ENCODE results near the gene PNPLA7.
A peak's percentile ranks its signal among the peaks of the same experiment; 100 is the strongest.
"Not testable (repeated sequence)": the region's sequence is repeated elsewhere in the genome, so short reads cannot be mapped to it uniquely, and the experiment has no call there.

The PNPLA7 gene

GRCh38 chr9:137536594-137537131 is 13.5 kb downstream of the PNPLA7 start:
- not testable (repeated sequence) for DNase-seq

- no peak for DNase-seq
Measured at GRCh38 chr9:137535120-137535428, 15.1 kb downstream of the PNPLA7 start.

GRCh38 chr9:137534256-137535119 is 15.7 kb downstream of the PNPLA7 start:
- peak; percentile 32 to 65 for DNase-seq

GRCh38 chr9:137532891-137533468 is 17.2 kb downstream of the PNPLA7 start:
- not testable (repeated sequence) for DNase-seq

GRCh38 chr9:137531099-137531765 is 19.0 kb downstream of the PNPLA7 start:
- no peak for DNase-seq

- no peak for DNase-seq
Measured at GRCh38 chr9:137530331-137530730, 19.9 kb downstream of the PNPLA7 start.

- DNase-seq = no peak
Measured at GRCh38 chr9:137524981-137525317, 25.3 kb downstream of the PNPLA7 start.

- no peak for DNase-seq
Measured at GRCh38 chr9:137524161-137524980, 25.8 kb downstream of the PNPLA7 start.

- DNase-seq = no peak
Measured at GRCh38 chr9:137522746-137523455, 27.3 kb downstream of the PNPLA7 start.

- DNase-seq = no peak
Measured at GRCh38 chr9:137521405-137521985, 28.7 kb downstream of the PNPLA7 start.

- no peak for DNase-seq
Measured at GRCh38 chr9:137520614-137521404, 29.4 kb downstream of the PNPLA7 start.

GRCh38 chr9:137519553-137519952 is 30.6 kb downstream of the PNPLA7 start:
- DNase-seq = no peak

- not testable (repeated sequence) for DNase-seq
Measured at GRCh38 chr9:137518661-137519459, 31.3 kb downstream of the PNPLA7 start.

GRCh38 chr9:137516144-137516917 is 33.9 kb downstream of the PNPLA7 start:
- DNase-seq = no peak

GRCh38 chr9:137515338-137515724 is 34.9 kb downstream of the PNPLA7 start:
- no peak for DNase-seq

- no peak for DNase-seq
Measured at GRCh38 chr9:137514691-137515337, 35.4 kb downstream of the PNPLA7 start.

- not testable (repeated sequence) for DNase-seq
Measured at GRCh38 chr9:137513801-137514570, 36.2 kb downstream of the PNPLA7 start.

- DNase-seq = not testable (repeated sequence)
Measured at GRCh38 chr9:137513136-137513535, 37.1 kb downstream of the PNPLA7 start.

All from NCI-H446 (cell line).